Adrenal gland (tissue), 12 donors: ENCODE measurements around the gene EXOC6B. TPM values are rescaled to one million over a fixed set of nuclear protein-coding genes. Genes with fewer than 3 reads are reported as not detected.

Experiments
- DNase-seq, 7 donors: peaks; one replicate each; pipeline ENCODE4 v3.0.0-alpha.2; 2019 to 2020
- H3K27ac ChIP-seq, 5 donors: fragments of 200-600 bp; sonication (generic) in 4 of 5; 1 replicate in 3 of 5; 2 replicates in 2 of 5; pipeline versions ENCODE4 v1.5.1 to v1.8.0; 2016 to 2020; ENCODE audit warnings: mild to moderate bottlenecking in 1 of 5
- H3K27me3 ChIP-seq: fragments of 200-600 bp; 2 replicates; pipeline ENCODE4 v1.8.0; 2021
- H3K36me3 ChIP-seq, 2 donors: fragments of 200-600 bp; replicated peaks in 1 of 2; 1 replicate in 1 of 2; 2 replicates in 1 of 2; pipeline versions ENCODE4 v1.5.1 to v1.8.0; 2018 to 2022
- H3K4me1 ChIP-seq, 2 donors: fragments of 200-600 bp; replicated peaks in 1 of 2; 1 replicate in 1 of 2; 2 replicates in 1 of 2; pipeline versions ENCODE4 v1.5.1 to v1.8.0; 2018 to 2021
- H3K4me3 ChIP-seq, 4 donors: fragments of 200-600 bp; sonication (generic) in 3 of 4; one replicate each; pipeline ENCODE4 v1.5.1; 2016 to 2018
- H3K9me3 ChIP-seq, 3 donors: fragments of 200-600 bp; sonication (generic) in 1 of 3; replicated peaks in 1 of 3; 1 replicate in 2 of 3; 2 replicates in 1 of 3; pipeline versions ENCODE4 v1.5.1 to v1.8.0; 2016 to 2021
- CTCF ChIP-seq, 6 experiments: fragments of 450-650 bp in 4 of 6; fragments of 200-600 bp in 2 of 6; sonication (generic) in 1 of 6; IDR thresholded peaks; 1 replicate in 5 of 6; 2 replicates in 1 of 6; pipeline versions ENCODE4 v1.5.1 to v1.8.0; 2016 to 2021; ENCODE audit warnings: antibody characterized with exemption in 6 of 6, mild to moderate bottlenecking in 2 of 6, moderate library complexity in 1 of 6
- POLR2A ChIP-seq, 2 donors: fragments of 450-650 bp; IDR thresholded peaks; one replicate each; pipeline ENCODE4 v1.6.1; 2017; ENCODE audit warnings: antibody characterized with exemption in 2 of 2, mild to moderate bottlenecking in 2 of 2, moderate library complexity in 1 of 2
- WGBS, 4 donors: extraction: QIAGEN DNeasy Blood & Tissue Kit in 2 of 4; methylation state at CpG; one replicate each; pipeline versions ENCODE4 v1.1.5 to v1.1.7; 2013 to 2017; 5-methylcytosine and 5-hydroxymethylcytosine counted together
- intact Hi-C, 2 donors: fragments of 100-400 bp; cut with DNase I; formaldehyde crosslinking; loops; one replicate each; pipeline versions ENCODE4 v1.14.1 to v1.15.0; 2022 to 2023
- polyA plus RNA-seq, 3 donors: library from polyadenylated mRNA; stranded (reverse); fragments of 200-250 nt in 2 of 3; fragments of 350-450 nt in 1 of 3; fragmentation: Illumina TruSeq in 1 of 3; extraction: RNeasy Lipid Tissue Mini Kit (QIAGEN cat#74804) in 1 of 3; gene quantifications; one replicate each; pipeline ENCODE4 v1.2.3, GENCODE V29; 2013 to 2014
- total RNA-seq, 9 donors: library from RNA; depleted of rRNA in 4 of 9; stranded (reverse); fragments of >200 nt in 4 of 9; fragments of 120-200 nt in 1 of 9; fragmentation: NEBNext Ultra II Directional in 1 of 9; extraction: Animal tissue kit (Norgen Biotek cat#: 25700) in 1 of 9; gene quantifications; one replicate each; pipeline versions ENCODE4 v1.1.0 to v1.2.4, GENCODE V29; 2013 to 2023
- donor health status: healthy with polysubstance abuse.
- donor health status: Bipolar disorder and iron deficiency.
- donor health status: DM: yes; HTN: yes; CAD: no.
- donor health status: DM: no; HTN: no; CAD: no.
- donor health status: DM: no; HTN: no; CAD: no.
- donor health status: DM: yes; HTN: yes; CAD: no.

EXOC6B gene
- total and polyA plus RNA-seq, 12 donors, result 6.0 to 92.6 (median 50.6) TPM

- no peaks in the 10 kb centered on the region for H3K27me3 ChIP-seq
- H3K4me1 ChIP-seq, result no peaks in the 10 kb centered on the region
- no peaks in the 10 kb centered on the region for H3K36me3 ChIP-seq
- no peak for DNase-seq
- no peaks in the 10 kb centered on the region for H3K9me3 ChIP-seq
- intact Hi-C loops, result no loop called here
- TF ChIP-seq POLR2A (IDR thresholded peaks at IDR 0.05) (no peak), CTCF (IDR thresholded peaks at IDR 0.05) (no peak)
- 94 to 97% (median 96%) methylated on average over 2 of the region's 2 CpGs for WGBS, 4 donors
- H3K4me3 ChIP-seq, result no peak overlapping the region
- no peak overlapping the region for H3K27ac ChIP-seq
Measured at GRCh38 chr2:72172478-72172877, 653.4 kb downstream of the EXOC6B start.

DNA sequence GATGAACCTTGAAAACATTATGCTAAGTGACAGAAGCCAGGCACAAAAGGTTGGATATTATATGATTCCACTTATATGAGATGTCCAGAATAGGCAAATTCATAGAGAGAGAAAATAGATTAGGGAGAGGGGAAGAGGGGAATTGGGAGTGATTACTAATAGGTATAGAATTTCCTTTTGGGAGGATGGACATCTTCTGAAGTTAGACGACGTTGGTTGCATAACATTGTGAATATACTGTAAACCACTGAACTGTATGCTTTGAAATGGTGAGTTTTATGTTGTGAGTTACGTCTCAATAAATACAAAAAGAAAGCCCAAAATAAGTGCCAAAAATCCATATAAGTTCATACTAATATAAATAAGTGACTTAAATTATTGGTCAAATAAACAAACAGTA lies 659.6 kb downstream of the EXOC6B start:
- intact Hi-C loops, result no loop called here
- Histone ChIP-seq H3K27ac (no peak overlapping the region), H3K9me3 (no peaks in the 10 kb centered on the region), H3K4me3 (no peak overlapping the region), H3K4me1 (no peaks in the 10 kb centered on the region), H3K27me3 (no peaks in the 10 kb centered on the region), H3K36me3 (no peaks in the 10 kb centered on the region)
- WGBS, 4 donors, result 85 to 87% (median 86%) methylated on average over 3 of the region's 3 CpGs
- no peak for TF ChIP-seq POLR2A (IDR thresholded peaks at IDR 0.05)
- TF ChIP-seq CTCF (IDR thresholded peaks at IDR 0.05), result no peak
- no peak for DNase-seq

- 85 to 93% (median 88%) methylated on average over 3 of the region's 3 CpGs for WGBS, 4 donors
- DNase-seq, result no peak
- H3K4me3 ChIP-seq, result no peak overlapping the region
- TF ChIP-seq CTCF (IDR thresholded peaks at IDR 0.05), result no peak
- no peak for TF ChIP-seq POLR2A (IDR thresholded peaks at IDR 0.05)
- H3K27ac ChIP-seq, result no peak overlapping the region
- no peaks in the 10 kb centered on the region for H3K36me3 ChIP-seq
- no peaks in the 10 kb centered on the region for H3K9me3 ChIP-seq
- H3K4me1 ChIP-seq, result no peaks in the 10 kb centered on the region
- H3K27me3 ChIP-seq, result no peaks in the 10 kb centered on the region
- intact Hi-C loops, result no loop called here
Measured at GRCh38 chr2:72165792-72166191, 660.0 kb downstream of the EXOC6B start.

- WGBS, 4 donors, result 85 to 90% (median 89%) methylated on average over 5 of the region's 5 CpGs
- Histone ChIP-seq H3K9me3 (no peaks in the 10 kb centered on the region), H3K27ac (no peak overlapping the region), H3K27me3 (no peaks in the 10 kb centered on the region), H3K4me3 (no peak overlapping the region), H3K36me3 (no peaks in the 10 kb centered on the region), H3K4me1 (no peaks in the 10 kb centered on the region)
- TF ChIP-seq CTCF (IDR thresholded peaks at IDR 0.05), result no peak
- TF ChIP-seq POLR2A (IDR thresholded peaks at IDR 0.05), result no peak
- intact Hi-C loops, result no loop called here
- peak in 1 of 7 donors; percentile 14 for DNase-seq
Measured at GRCh38 chr2:72162574-72162973, 663.3 kb downstream of the EXOC6B start.
